HepG2 (cell line): ENCODE data around the gene NCOA6. TPM values are rescaled to one million over a fixed set of nuclear protein-coding genes. Genes with fewer than 3 reads are reported as not detected.

Source experiments
- EEA1 ChIP-seq: sonication (generic); formaldehyde crosslinking; IDR thresholded peaks from 2 replicates; pipeline ENCODE4 v1.5.1; 2020; ENCODE audit warnings: mild to moderate bottlenecking, missing genetic modification reagents, borderline replicate concordance
- FOXK1 ChIP-seq: sonication (generic); formaldehyde crosslinking; IDR thresholded peaks from 2 replicates; pipeline ENCODE4 v1.4.0; 2020; ENCODE audit warnings: low read depth, missing genetic modification reagents, borderline replicate concordance
- KLF6 ChIP-seq: IDR thresholded peaks from 2 replicates; pipeline ENCODE4 v1.8.0; 2016; ENCODE audit warnings: missing biosample characterization, missing genetic modification reagents
- MTA3 ChIP-seq: sonication (generic); formaldehyde crosslinking; IDR thresholded peaks from 2 replicates; pipeline ENCODE4 v1.4.0; 2020; ENCODE audit warnings: missing genetic modification reagents
- MYPOP ChIP-seq: sonication (generic); formaldehyde crosslinking; IDR thresholded peaks from 2 replicates; pipeline ENCODE4 v1.8.1; 2023; ENCODE audit warnings: mild to moderate bottlenecking, moderate library complexity, missing genetic modification reagents
- SMC3 ChIP-seq: IDR thresholded peaks from 2 replicates; pipeline ENCODE4 v1.6.1; 2011; ENCODE audit warnings: low read length, improper control_type of control experiment
- TAF15 ChIP-seq: fragments of 200-400 bp; formaldehyde crosslinking; IDR thresholded peaks from one replicate; pipeline ENCODE4 v1.6.1; 2018; ENCODE audit warnings: mild to moderate bottlenecking, low read depth, low read length; ENCODE audit not compliant: poor library complexity, severe bottlenecking
- TEAD2 ChIP-seq: sonication (generic); formaldehyde crosslinking; IDR thresholded peaks from 2 replicates; pipeline ENCODE4 v1.9.0; 2021; ENCODE audit warnings: missing genetic modification reagents
- ZNF234 ChIP-seq: sonication (generic); formaldehyde crosslinking; conservative IDR thresholded peaks from 2 replicates; pipeline ENCODE4 v1.5.1; 2020; ENCODE audit warnings: mild to moderate bottlenecking, missing genetic modification reagents
- ZNF296 ChIP-seq: sonication (generic); formaldehyde crosslinking; conservative IDR thresholded peaks from 2 replicates; pipeline ENCODE4 v1.5.0; 2020; ENCODE audit warnings: mild to moderate bottlenecking, missing genetic modification reagents
- ZNF460 ChIP-seq: sonication (generic); formaldehyde crosslinking; IDR thresholded peaks from 2 replicates; pipeline ENCODE4 v1.5.1; 2020; ENCODE audit warnings: missing genetic modification reagents, mild to moderate bottlenecking, borderline replicate concordance
- ZNF646 ChIP-seq: sonication (generic); formaldehyde crosslinking; IDR thresholded peaks from 2 replicates; pipeline ENCODE4 v1.9.0; 2021; ENCODE audit warnings: mild to moderate bottlenecking, missing genetic modification reagents
- ZNF652 ChIP-seq: IDR thresholded peaks from 2 replicates; pipeline ENCODE4 v1.6.1; 2016; ENCODE audit warnings: low read depth, borderline replicate concordance
- polyA plus RNA-seq, 8 experiments: library from polyadenylated mRNA; depleted of rRNA in 3 of 8; stranded (reverse) in 7 of 8; unstranded in 1 of 8; fragments of >200 nt; fragmentation: Illumina TruSeq in 4 of 8; extraction: Trizol in 4 of 8; gene quantifications; 2 replicates each; pipeline versions ENCODE4 v1.2.1 to v1.2.3, GENCODE V29; 2011 to 2016; ENCODE audit warnings: low read depth in 4 of 8, missing spikeins in 1 of 8, mixed read lengths in 1 of 8; ENCODE audit not compliant: insufficient read depth in 1 of 8
- total RNA-seq, 5 experiments: library from RNA; depleted of rRNA; stranded (reverse); fragments of >200 nt; fragmentation: Illumina TruSeq; extraction: Trizol; gene quantifications; 2 replicates each; pipeline ENCODE4 v1.2.3, GENCODE V29; 2016; ENCODE audit warnings: low read depth in 1 of 5
- TF ChIP-seq, protein P1 (sequence below): sonication (generic); formaldehyde crosslinking; IDR thresholded peaks from 2 replicates; pipeline ENCODE4 v1.4.0; 2020; ENCODE audit warnings: missing genetic modification reagents
- TF ChIP-seq, protein P2 (sequence below): sonication (generic); formaldehyde crosslinking; IDR thresholded peaks from 2 replicates; pipeline ENCODE4 v1.5.1; 2020; ENCODE audit warnings: missing genetic modification reagents, mild to moderate bottlenecking, borderline replicate concordance
- TF ChIP-seq, protein P3 (sequence below): sonication (generic); formaldehyde crosslinking; IDR thresholded peaks from 2 replicates; pipeline ENCODE4 v1.4.0; 2020; ENCODE audit warnings: missing genetic modification reagents

Gene NCOA6
- total and polyA plus RNA-seq, 2 of the 13 experiments (the other 11 are each of a cell fraction or from before 2014, with no cell fraction given) = 11.2 to 29.3 TPM

GRCh38 chr20:34676642-34677373 lies 148.6 kb downstream of the NCOA6 start, which contains the start of gene PIGU (continued):
- 0 out of 2 replicates have a peak, but pooled peaks have one; percentile 56 for TF ChIP-seq ZNF646 (CRISPR knock-in tag)
- no peak for TF ChIP-seq SMC3
- peak; percentile 94 for TF ChIP-seq FOXK1 (CRISPR knock-in tag)
- TF ChIP-seq, protein P1, sequence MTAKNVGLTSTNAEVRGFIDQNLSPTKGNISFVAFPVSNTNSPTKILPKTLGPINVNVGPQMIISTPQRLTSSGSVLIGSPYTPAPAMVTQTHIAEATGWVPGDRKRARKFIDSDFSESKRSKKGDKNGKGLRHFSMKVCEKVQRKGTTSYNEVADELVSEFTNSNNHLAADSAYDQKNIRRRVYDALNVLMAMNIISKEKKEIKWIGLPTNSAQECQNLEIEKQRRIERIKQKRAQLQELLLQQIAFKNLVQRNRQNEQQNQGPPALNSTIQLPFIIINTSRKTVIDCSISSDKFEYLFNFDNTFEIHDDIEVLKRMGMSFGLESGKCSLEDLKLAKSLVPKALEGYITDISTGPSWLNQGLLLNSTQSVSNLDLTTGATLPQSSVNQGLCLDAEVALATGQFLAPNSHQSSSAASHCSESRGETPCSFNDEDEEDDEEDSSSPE (CRISPR knock-in tag) = peak; percentile 97
- TF ChIP-seq MYPOP (CRISPR knock-in tag) = peak; percentile 75; the same call in 1 of the 2 replicates
- no peak for TF ChIP-seq ZNF234 (CRISPR knock-in tag)
- no peak for TF ChIP-seq ZNF296 (CRISPR knock-in tag)
- peak; percentile 10; the same call in 1 of the 2 replicates for TF ChIP-seq ZNF460 (CRISPR knock-in tag)
- peak; percentile 97 for TF ChIP-seq EEA1 (CRISPR knock-in tag)
- TF ChIP-seq TAF15 = no peak
- TF ChIP-seq ZNF652 (CRISPR knock-in tag) = no peak
- TF ChIP-seq, protein P2, sequence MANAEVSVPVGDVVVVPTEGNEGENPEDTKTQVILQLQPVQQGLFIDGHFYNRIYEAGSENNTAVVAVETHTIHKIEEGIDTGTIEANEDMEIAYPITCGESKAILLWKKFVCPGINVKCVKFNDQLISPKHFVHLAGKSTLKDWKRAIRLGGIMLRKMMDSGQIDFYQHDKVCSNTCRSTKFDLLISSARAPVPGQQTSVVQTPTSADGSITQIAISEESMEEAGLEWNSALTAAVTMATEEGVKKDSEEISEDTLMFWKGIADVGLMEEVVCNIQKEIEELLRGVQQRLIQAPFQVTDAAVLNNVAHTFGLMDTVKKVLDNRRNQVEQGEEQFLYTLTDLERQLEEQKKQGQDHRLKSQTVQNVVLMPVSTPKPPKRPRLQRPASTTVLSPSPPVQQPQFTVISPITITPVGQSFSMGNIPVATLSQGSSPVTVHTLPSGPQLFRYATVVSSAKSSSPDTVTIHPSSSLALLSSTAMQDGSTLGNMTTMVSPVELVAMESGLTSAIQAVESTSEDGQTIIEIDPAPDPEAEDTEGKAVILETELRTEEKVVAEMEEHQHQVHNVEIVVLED (CRISPR knock-in tag) = peak; percentile 98
- no peak for TF ChIP-seq MTA3
- TF ChIP-seq KLF6 (CRISPR knock-in tag) = peak; percentile 96
- TF ChIP-seq, protein P3, sequence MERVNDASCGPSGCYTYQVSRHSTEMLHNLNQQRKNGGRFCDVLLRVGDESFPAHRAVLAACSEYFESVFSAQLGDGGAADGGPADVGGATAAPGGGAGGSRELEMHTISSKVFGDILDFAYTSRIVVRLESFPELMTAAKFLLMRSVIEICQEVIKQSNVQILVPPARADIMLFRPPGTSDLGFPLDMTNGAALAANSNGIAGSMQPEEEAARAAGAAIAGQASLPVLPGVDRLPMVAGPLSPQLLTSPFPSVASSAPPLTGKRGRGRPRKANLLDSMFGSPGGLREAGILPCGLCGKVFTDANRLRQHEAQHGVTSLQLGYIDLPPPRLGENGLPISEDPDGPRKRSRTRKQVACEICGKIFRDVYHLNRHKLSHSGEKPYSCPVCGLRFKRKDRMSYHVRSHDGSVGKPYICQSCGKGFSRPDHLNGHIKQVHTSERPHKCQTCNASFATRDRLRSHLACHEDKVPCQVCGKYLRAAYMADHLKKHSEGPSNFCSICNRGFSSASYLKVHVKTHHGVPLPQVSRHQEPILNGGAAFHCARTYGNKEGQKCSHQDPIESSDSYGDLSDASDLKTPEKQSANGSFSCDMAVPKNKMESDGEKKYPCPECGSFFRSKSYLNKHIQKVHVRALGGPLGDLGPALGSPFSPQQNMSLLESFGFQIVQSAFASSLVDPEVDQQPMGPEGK (CRISPR knock-in tag) = peak; percentile 81
- TF ChIP-seq TEAD2 (CRISPR knock-in tag) = 0 out of 2 replicates have a peak, but pooled peaks have one; percentile 60
